Body of pancreas (tissue), 4 donors: ENCODE results near the gene ERCC2. TPM values are rescaled to one million over a fixed set of nuclear protein-coding genes. Genes with fewer than 3 reads are reported as not detected.

Experiments
- ATAC-seq: fragments of 150-250 bp; one replicate; pipeline ENCODE4 v1.9.1; 2016
- DNase-seq, 4 donors: peaks; one replicate each; pipeline ENCODE4 v3.0.0-alpha.2; 2019
- H3K27ac ChIP-seq, 4 donors: fragments of 200-600 bp; sonication (generic); 1 replicate in 3 of 4; 2 replicates in 1 of 4; pipeline versions ENCODE4 v1.5.1 to v1.6.1; 2016 to 2019; ENCODE audit warnings: mild to moderate bottlenecking in 1 of 4, mixed read lengths in 1 of 4, moderate library complexity in 1 of 4
- H3K27me3 ChIP-seq, 2 donors: fragments of 200-600 bp; sonication (generic); one replicate each; pipeline ENCODE4 v1.6.0; 2016; ENCODE audit warnings: mild to moderate bottlenecking in 1 of 2
- H3K36me3 ChIP-seq, 2 donors: fragments of 200-600 bp; sonication (generic); replicated peaks in 1 of 2; 2 replicates each; pipeline ENCODE4 v1.5.1; 2016; ENCODE audit warnings: low read depth in 2 of 2; ENCODE audit not compliant: insufficient read depth in 1 of 2
- H3K4me1 ChIP-seq: fragments of 200-600 bp; sonication (generic); one replicate; pipeline ENCODE4 v1.6.0; 2016
- H3K4me3 ChIP-seq, 2 donors: fragments of 200-600 bp; sonication (generic); 1 replicate in 1 of 2; 2 replicates in 1 of 2; pipeline ENCODE4 v1.5.1; 2016 to 2019
- H3K9me3 ChIP-seq, 3 donors: fragments of 200-600 bp; sonication (generic); 1 replicate in 2 of 3; 2 replicates in 1 of 3; pipeline ENCODE4 v1.5.1; 2016
- CTCF ChIP-seq, 7 experiments: fragments of 450-650 bp in 4 of 7; fragments of 200-600 bp in 3 of 7; sonication (generic) in 3 of 7; IDR thresholded peaks; one replicate each; pipeline ENCODE4 v1.5.1; 2016 to 2019; ENCODE audit warnings: antibody characterized with exemption in 7 of 7
- POLR2A ChIP-seq, 3 donors: fragments of 450-650 bp; IDR thresholded peaks; one replicate each; pipeline ENCODE4 v1.6.1; 2016; ENCODE audit warnings: antibody characterized with exemption in 3 of 3, mild to moderate bottlenecking in 2 of 3
- WGBS, 2 donors: methylation state at CpG; one replicate each; pipeline ENCODE4 v1.1.5; 2017; 5-methylcytosine and 5-hydroxymethylcytosine counted together
- intact Hi-C: fragments of 100-400 bp; cut with DNase I; formaldehyde crosslinking; loops from one replicate; pipeline ENCODE4 v1.15.1; 2023
- total RNA-seq, 2 donors: library from RNA; depleted of rRNA; stranded (reverse); fragments of >200 nt; gene quantifications; one replicate each; pipeline ENCODE4 v1.1.0, GENCODE V29; 2016

Gene ERCC2
- total RNA-seq, 2 donors from 2014 or later, result 7.8 to 29.3 TPM

GRCh38 chr19:45307361-45307760 lies 63.0 kb downstream of the ERCC2 start:
- H3K27me3 ChIP-seq, result no peaks in the 10 kb centered on the region
- H3K4me3 ChIP-seq, result no peak overlapping the region
- no peaks in the 10 kb centered on the region for H3K36me3 ChIP-seq
- DNase-seq (no peak), ATAC-seq (no peak)
- H3K4me1 ChIP-seq, result no peaks in the 10 kb centered on the region
- 83 to 87% methylated on average over 17 to 19 of the region's 19 CpGs for WGBS, 2 donors
- no peaks in the 10 kb centered on the region for H3K9me3 ChIP-seq
- intact Hi-C loops, result no loop called here
- no peak for TF ChIP-seq CTCF (IDR thresholded peaks at IDR 0.05)
- TF ChIP-seq POLR2A (IDR thresholded peaks at IDR 0.05), result no peak
- H3K27ac ChIP-seq, result no peak overlapping the region

GRCh38 chr19:45306518-45307027 lies 63.8 kb downstream of the ERCC2 start:
- Histone ChIP-seq H3K36me3 (no peaks in the 10 kb centered on the region), H3K4me1 (no peaks in the 10 kb centered on the region), H3K27me3 (no peaks in the 10 kb centered on the region), H3K27ac (no peak overlapping the region), H3K9me3 (no peaks in the 10 kb centered on the region), H3K4me3 (no peak overlapping the region)
- ATAC-seq (no peak), DNase-seq (no peak)
- intact Hi-C loops, result no loop called here
- WGBS, 2 donors, result 44 to 78% methylated on average over 12 to 18 of the region's 18 CpGs
- TF ChIP-seq POLR2A (IDR thresholded peaks at IDR 0.05) (no peak), CTCF (IDR thresholded peaks at IDR 0.05) (no peak)

- ATAC-seq, result no peak
- no peak overlapping the region for H3K4me3 ChIP-seq
Observed at GRCh38 chr19:45306040-45306439, 64.3 kb downstream of the ERCC2 start.

GRCh38 chr19:45305421-45305820 lies 65.0 kb downstream of the ERCC2 start:
- Histone ChIP-seq H3K27me3 (no peaks in the 10 kb centered on the region), H3K9me3 (no peaks in the 10 kb centered on the region), H3K4me1 (no peaks in the 10 kb centered on the region), H3K36me3 (no peaks in the 10 kb centered on the region), H3K27ac (no peak overlapping the region), H3K4me3 (no peak overlapping the region)
- DNase-seq (no peak), ATAC-seq (no peak)
- intact Hi-C loops, result no loop called here
- TF ChIP-seq POLR2A (IDR thresholded peaks at IDR 0.05), result no peak
- no peak for TF ChIP-seq CTCF (IDR thresholded peaks at IDR 0.05)
- 11 to 17% methylated on average over 5 of the region's 5 CpGs for WGBS, 2 donors

More at GRCh38 chr19:45306040-45306439, 64.3 kb downstream of the ERCC2 start:
- Histone ChIP-seq H3K9me3 (no peaks in the 10 kb centered on the region), H3K27me3 (no peaks in the 10 kb centered on the region), H3K27ac (no peak overlapping the region), H3K4me1 (no peaks in the 10 kb centered on the region), H3K36me3 (no peaks in the 10 kb centered on the region)
- WGBS, 2 donors, result 42 to 49% methylated on average over 9 of the region's 9 CpGs
- DNase-seq, result no peak
- no peak for TF ChIP-seq CTCF (IDR thresholded peaks at IDR 0.05)
- TF ChIP-seq POLR2A (IDR thresholded peaks at IDR 0.05), result no peak
- intact Hi-C loops, result no loop called here

GRCh38 chr19:45305007-45305406 lies 65.4 kb downstream of the ERCC2 start:
- no peaks in the 10 kb centered on the region for H3K4me1 ChIP-seq
- no peaks in the 10 kb centered on the region for H3K27me3 ChIP-seq
- no peaks in the 10 kb centered on the region for H3K36me3 ChIP-seq
- 58 to 63% methylated on average over 4 of the region's 4 CpGs for WGBS, 2 donors
- no peak overlapping the region for H3K4me3 ChIP-seq
- no peak overlapping the region for H3K27ac ChIP-seq
- intact Hi-C loops, result no loop called here
- no peak for ATAC-seq
- H3K9me3 ChIP-seq, result no peaks in the 10 kb centered on the region
- no peak for DNase-seq
- TF ChIP-seq POLR2A (IDR thresholded peaks at IDR 0.05) (no peak), CTCF (IDR thresholded peaks at IDR 0.05) (no peak)
